Heart left ventricle (tissue), 13 donors: ENCODE data around the gene DNAI1.

Experiments
- POLR2A ChIP-seq, 2 donors: fragments of 450-650 bp; IDR thresholded peaks; one replicate each; pipeline ENCODE4 v1.6.1; 2017; ENCODE audit warnings: antibody characterized with exemption in 2 of 2, mild to moderate bottlenecking in 2 of 2, moderate library complexity in 2 of 2
- TF ChIP-seq, protein P1 (sequence below), 12 donors: fragments of 200-600 bp; sonication (generic) in 4 of 12; IDR thresholded peaks; one replicate each; pipeline versions ENCODE4 v1.5.0 to v1.8.0; 2018 to 2022; ENCODE audit warnings: antibody characterized with exemption in 12 of 12, mild to moderate bottlenecking in 5 of 12
- donor health status: ischemic (EF 13 %, LVEDD 7.1; RV severe dilation, severe dysfunction).
- donor health status: DM: no; HTN: yes; CAD: no.
- donor health status: DM: no; HTN: no; CAD: no.
- donor health status: ischemic (EF 25% LVEDD 6.9; RV normal size, moderate dysfunction).
- donor health status: ischemic (EF 25% LVEDD 5.7; RV mildly dilated, moderate dysfunction).
- donor health status: ischemic (EF 35%, LVEDD 5.7; RV mildly dilated, moderate dysfunction).
- donor health status: nonischemic (EF 11% LVEDD 7.7; RV severe dilation, severe dysfunction).
- donor health status: DM: yes; HTN: yes; CAD: no.
- donor health status: PGD.
- donor health status: ischemic (EF 29% LVEDD 5.4; RV normal size, mild dysfunction).
- donor health status: nonischemic (EF 23%, LVEDD 6.1; RV moderate dilation, normal function).

DNA sequence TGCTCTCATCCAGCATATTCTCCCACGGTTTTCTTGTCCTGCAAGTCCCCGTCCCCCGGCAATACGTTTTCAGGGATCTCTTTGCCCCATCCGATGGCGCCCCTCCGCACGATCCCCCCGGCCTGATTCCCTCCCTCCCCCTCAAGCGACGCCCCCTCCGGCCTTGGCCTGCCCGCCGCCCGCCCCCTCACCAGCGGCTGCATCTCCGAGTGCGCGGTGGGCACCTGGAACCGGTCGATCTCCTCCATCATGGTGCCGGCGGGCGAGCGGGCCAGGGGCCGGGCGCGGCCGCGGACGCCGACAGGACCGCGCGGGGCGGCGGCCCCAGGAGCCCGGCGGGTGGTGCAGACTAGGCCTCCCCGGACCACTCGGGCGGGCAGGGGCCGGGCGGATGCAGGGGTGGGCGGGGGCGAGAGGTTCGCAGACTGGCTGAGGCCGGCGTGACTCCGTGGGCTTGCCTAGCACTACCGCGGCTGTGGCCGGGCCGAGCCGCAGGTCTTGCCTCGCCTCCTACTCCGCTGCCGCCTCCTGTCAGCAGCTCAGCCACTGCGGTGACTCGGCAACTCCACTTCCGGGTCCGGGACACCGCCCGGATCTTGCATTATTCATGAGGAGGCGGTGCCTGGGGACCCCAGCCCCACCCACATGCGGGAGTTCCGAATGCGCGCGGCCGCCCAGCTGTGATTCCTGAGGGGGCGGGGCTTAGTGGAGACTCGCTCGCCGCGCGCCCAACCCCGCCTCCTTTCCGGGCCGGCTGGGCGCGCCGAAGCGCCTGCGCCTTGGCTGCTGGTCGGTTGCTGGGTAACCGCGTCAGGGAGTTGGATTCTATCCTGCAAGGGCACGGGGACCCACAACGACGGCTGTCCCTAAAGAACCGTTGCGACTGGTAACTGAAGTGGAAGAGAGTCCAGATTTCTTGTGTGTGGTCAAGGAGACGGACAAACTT, at the start of gene DNAI1, which contains the start of gene FAM219A:
- TF ChIP-seq, protein P1, sequence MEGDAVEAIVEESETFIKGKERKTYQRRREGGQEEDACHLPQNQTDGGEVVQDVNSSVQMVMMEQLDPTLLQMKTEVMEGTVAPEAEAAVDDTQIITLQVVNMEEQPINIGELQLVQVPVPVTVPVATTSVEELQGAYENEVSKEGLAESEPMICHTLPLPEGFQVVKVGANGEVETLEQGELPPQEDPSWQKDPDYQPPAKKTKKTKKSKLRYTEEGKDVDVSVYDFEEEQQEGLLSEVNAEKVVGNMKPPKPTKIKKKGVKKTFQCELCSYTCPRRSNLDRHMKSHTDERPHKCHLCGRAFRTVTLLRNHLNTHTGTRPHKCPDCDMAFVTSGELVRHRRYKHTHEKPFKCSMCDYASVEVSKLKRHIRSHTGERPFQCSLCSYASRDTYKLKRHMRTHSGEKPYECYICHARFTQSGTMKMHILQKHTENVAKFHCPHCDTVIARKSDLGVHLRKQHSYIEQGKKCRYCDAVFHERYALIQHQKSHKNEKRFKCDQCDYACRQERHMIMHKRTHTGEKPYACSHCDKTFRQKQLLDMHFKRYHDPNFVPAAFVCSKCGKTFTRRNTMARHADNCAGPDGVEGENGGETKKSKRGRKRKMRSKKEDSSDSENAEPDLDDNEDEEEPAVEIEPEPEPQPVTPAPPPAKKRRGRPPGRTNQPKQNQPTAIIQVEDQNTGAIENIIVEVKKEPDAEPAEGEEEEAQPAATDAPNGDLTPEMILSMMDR (IDR thresholded peaks at IDR 0.05) = no peak
- TF ChIP-seq POLR2A (IDR thresholded peaks at IDR 0.05) = peak; percentile 74 to 97
